Endothelial cell of umbilical vein (primary cell): ENCODE data around the gene PRKCZ. TPM values are rescaled to one million over a fixed set of nuclear protein-coding genes. Genes with fewer than 3 reads are reported as not detected.

ENCODE experiments used
- BruUV-seq: library from RNA; stranded (reverse); fragments of 400-500 nt; replicated peaks from 2 replicates; lab custom pipeline; 2021; lab: Mats Ljungman, UMichigan
- CTCF ChIA-PET: fragments of 300-600, 350-600 bp; sonication (Branson Sonifier 250); formaldehyde crosslinking; loops from one replicate; lab custom pipeline; 2021; ENCODE audit warnings: antibody characterized with exemption, inconsistent platforms; lab: Charles Lee
- POLR2A ChIA-PET: fragments of 300-600, 350-600 bp; sonication (Branson Sonifier 250); formaldehyde crosslinking; loops from one replicate; lab custom pipeline; 2021; ENCODE audit warnings: antibody characterized with exemption, inconsistent platforms; lab: Charles Lee
- DNase-seq: peaks from one replicate; pipeline ENCODE4 v3.0.0-alpha.2; 2011; ENCODE audit warnings: low read depth, low spot score
- FAIRE-seq: peaks from 2 replicates; lab custom pipeline; 2011; peaks lifted over from hg19 to GRCh38; lab: Jason Lieb, UNC
- H2AFZ ChIP-seq: 2 replicates; pipeline ENCODE4 v1.6.0; 2012; ENCODE audit warnings: low read depth, low read length, control low read depth, inconsistent platforms
- H3K27ac ChIP-seq: 2 replicates; pipeline ENCODE4 v1.5.1; 2011; ENCODE audit warnings: low read depth, mild to moderate bottlenecking, control low read depth, low read length, moderate library complexity; ENCODE audit not compliant: insufficient read depth
- H3K27me3 ChIP-seq, 2 experiments: 2 replicates each; pipeline versions ENCODE4 v1.6.0 to v1.6.1; 2011; ENCODE audit warnings: low read length in 2 of 2, mixed read lengths in 1 of 2; ENCODE audit not compliant: control insufficient read depth in 2 of 2, insufficient read depth in 2 of 2
- H3K36me3 ChIP-seq, 2 experiments: 2 replicates in 1 of 2; 3 replicates in 1 of 2; pipeline ENCODE4 v1.5.1; 2011; ENCODE audit warnings: low read length in 2 of 2, mild to moderate bottlenecking in 1 of 2, moderate library complexity in 1 of 2; ENCODE audit not compliant: control insufficient read depth in 2 of 2, insufficient read depth in 2 of 2; ENCODE audit errors: extremely low read depth in 1 of 2
- H3K4me1 ChIP-seq: 3 replicates; pipeline ENCODE4 v1.5.1; 2011; ENCODE audit warnings: mild to moderate bottlenecking, low read length; ENCODE audit not compliant: control insufficient read depth, insufficient read depth; ENCODE audit errors: extremely low read depth
- H3K4me2 ChIP-seq: 2 replicates; pipeline ENCODE4 v1.6.1; 2011; ENCODE audit warnings: low read length, control low read depth, mixed read lengths; ENCODE audit not compliant: insufficient read depth
- H3K4me3 ChIP-seq, 3 experiments: fragments of 200-600 bp in 1 of 3; sonication (generic), shearing (Covaris generic) in 1 of 3; replicated peaks in 1 of 3; 2 replicates each; pipeline ENCODE4 v1.5.1; 2011 to 2016; ENCODE audit warnings: control low read depth in 3 of 3, low read length in 3 of 3, mild to moderate bottlenecking in 2 of 3, inconsistent platforms in 1 of 3, low read depth in 1 of 3, moderate library complexity in 1 of 3; ENCODE audit not compliant: insufficient read depth in 1 of 3
- H3K79me2 ChIP-seq: 2 replicates; pipeline ENCODE4 v1.6.0; 2012; ENCODE audit warnings: low read length, inconsistent platforms; ENCODE audit not compliant: control insufficient read depth, insufficient read depth
- H3K9ac ChIP-seq: replicated peaks from 2 replicates; pipeline ENCODE3; 2011; ENCODE audit warnings: low read length, control low read depth; ENCODE audit not compliant: insufficient read depth; ENCODE audit errors: extremely low read depth
- H3K9me1 ChIP-seq: replicated peaks from 3 replicates; pipeline ENCODE4 v1.6.0; 2011; ENCODE audit warnings: mild to moderate bottlenecking, low read length; ENCODE audit not compliant: control insufficient read depth, insufficient read depth; ENCODE audit errors: extremely low read depth
- H3K9me3 ChIP-seq: replicated peaks from 2 replicates; pipeline ENCODE4 v1.5.1; 2012; ENCODE audit warnings: low read length, inconsistent platforms; ENCODE audit not compliant: control insufficient read depth, insufficient read depth
- H4K20me1 ChIP-seq: replicated peaks from 2 replicates; pipeline ENCODE3; 2011; ENCODE audit warnings: mild to moderate bottlenecking, low read length; ENCODE audit not compliant: control insufficient read depth, insufficient read depth; ENCODE audit errors: extremely low read depth
- CTCF ChIP-seq, 2 donors: IDR thresholded peaks; 1 replicate in 1 of 2; 2 replicates in 1 of 2; pipeline ENCODE4 v1.5.1; 2011; ENCODE audit warnings: low read length in 2 of 2, mild to moderate bottlenecking in 2 of 2, moderate library complexity in 2 of 2, control low read depth in 1 of 2, inconsistent platforms in 1 of 2, low read depth in 1 of 2; ENCODE audit not compliant: insufficient read depth in 1 of 2; ENCODE audit errors: extremely low read depth in 1 of 2
- EZH2 ChIP-seq: IDR thresholded peaks from 2 replicates; pipeline ENCODE4 v1.6.1; 2012; ENCODE audit warnings: borderline replicate concordance, low read depth, mild to moderate bottlenecking, moderate library complexity, low read length, inconsistent platforms; ENCODE audit not compliant: severe bottlenecking
- FOS ChIP-seq: IDR thresholded peaks from 2 replicates; pipeline ENCODE4 v1.6.1; 2011; ENCODE audit warnings: mild to moderate bottlenecking, low read length, moderate library complexity, borderline replicate concordance; ENCODE audit not compliant: insufficient read depth
- GATA2 ChIP-seq: IDR thresholded peaks from 2 replicates; pipeline ENCODE4 v1.7.0; 2011; ENCODE audit warnings: low read depth, mild to moderate bottlenecking, moderate library complexity, mixed read lengths, low read length; ENCODE audit not compliant: insufficient read length, insufficient read depth
- JUN ChIP-seq: IDR thresholded peaks from 2 replicates; pipeline ENCODE4 v1.6.1; 2011; ENCODE audit warnings: borderline replicate concordance, low read depth; ENCODE audit not compliant: insufficient read length, insufficient read depth
- MAX ChIP-seq: IDR thresholded peaks from 2 replicates; pipeline ENCODE4 v1.6.1; 2011; ENCODE audit not compliant: insufficient read depth, insufficient read length
- MYC ChIP-seq: IDR thresholded peaks from one replicate; pipeline ENCODE4 v1.6.1; 2011; ENCODE audit warnings: mild to moderate bottlenecking, low read depth, low read length
- POLR2A ChIP-seq: IDR thresholded peaks from 2 replicates; pipeline ENCODE4 v1.6.1; 2012; ENCODE audit warnings: low read depth, mild to moderate bottlenecking, control low read depth, low read length
- POLR2AphosphoS5 ChIP-seq: IDR thresholded peaks from 2 replicates; pipeline ENCODE4 v1.6.1; 2012; ENCODE audit warnings: low read depth, mild to moderate bottlenecking, control low read depth, low read length, moderate library complexity; ENCODE audit not compliant: insufficient read depth
- dilution Hi-C: fragments of 300-500 bp; cut with MboI; formaldehyde crosslinking; loops from one replicate; pipeline ENCODE4 v1.15.0; 2019; ENCODE audit warnings: low sequenced_read_pairs; ENCODE audit not compliant: extremely low pct_ligation_motif_present
- intact Hi-C: fragments of 100-400 bp; cut with micrococcal nuclease; formaldehyde crosslinking; loops from one replicate; pipeline ENCODE4 v1.10.0; 2022
- polyA plus RNA-seq, 4 experiments: library from polyadenylated mRNA; depleted of rRNA in 3 of 4; stranded (reverse) in 3 of 4; unstranded in 1 of 4; fragments of >200 nt; gene quantifications; 2 replicates each; pipeline versions ENCODE4 v1.2.1 to v1.2.3, GENCODE V29; 2011 to 2012; ENCODE audit warnings: missing spikeins in 1 of 4
- total RNA-seq: library from RNA; stranded (reverse); gene quantifications from 2 replicates; pipeline ENCODE4 v1.2.3, GENCODE V29; 2021

The PRKCZ gene
- total and polyA plus RNA-seq, 2 donors (not counting 3 experiments of a cell fraction or from before 2014, with no cell fraction given) = 0.22 to 1.7 TPM

- TF ChIP-seq FOS (no peak), GATA2 (no peak), MYC (no peak), JUN (no peak), EZH2 (no peak), MAX (no peak), POLR2A (no peak), CTCF (IDR thresholded peaks at IDR 0.05; ENCODE audit: extremely low read depth in 1 of 2, insufficient read depth in 1 of 2, low read depth in 1 of 2, low read length in 2 of 2) (no peak), POLR2AphosphoS5 (no peak)
- no peaks in the 10 kb centered on the region for H3K4me1 ChIP-seq
- no peaks in the 10 kb centered on the region for H3K9me1 ChIP-seq
- intact Hi-C loops (no loop called here), dilution Hi-C loops (no loop called here)
- DNase-seq (no peak), FAIRE-seq (no peak)
- no peaks in the 10 kb centered on the region for H3K36me3 ChIP-seq
- H3K27ac ChIP-seq = no peak overlapping the region
- no peak overlapping the region for H2AFZ ChIP-seq
- no peak overlapping the region for H3K4me3 ChIP-seq
- H3K27me3 ChIP-seq = peaks cover 5 to 17% of the 10 kb centered on the region in 2 experiments
- ChIA-PET CTCF (no interaction called here), POLR2A (no interaction called here)
- H3K4me2 ChIP-seq = no peak overlapping the region
- BruUV-seq = no TSS peak
- H3K9me3 ChIP-seq = no peaks in the 10 kb centered on the region
- H3K79me2 ChIP-seq = no peaks in the 10 kb centered on the region
- no peaks in the 10 kb centered on the region for H4K20me1 ChIP-seq
- no peak overlapping the region for H3K9ac ChIP-seq
Observed at GRCh38 chr1:2000432-2000831, 49.8 kb upstream of the PRKCZ start.
